Parathyroid adenoma (tissue), 2 donors: ENCODE data around the gene NAV1.

ENCODE experiments used
- H2AFZ ChIP-seq: fragments of 300-600 bp; sonication (generic); one replicate; pipeline ENCODE4 v1.7.0; 2017; ENCODE audit warnings: antibody characterized with exemption, mild to moderate bottlenecking
- H3K27ac ChIP-seq: fragments of 300-600 bp; sonication (generic); one replicate; pipeline ENCODE4 v1.7.0; 2017
- H3K27me3 ChIP-seq: fragments of 300-600 bp; sonication (generic); one replicate; pipeline ENCODE4 v1.7.0; 2017; ENCODE audit warnings: low read length; ENCODE audit not compliant: control insufficient read depth, insufficient read depth
- H3K36me3 ChIP-seq: fragments of 300-600 bp; sonication (generic); one replicate; pipeline ENCODE4 v1.7.0; 2017; ENCODE audit warnings: low read length; ENCODE audit not compliant: control insufficient read depth, insufficient read depth
- H3K4me1 ChIP-seq: fragments of 300-600 bp; sonication (generic); one replicate; pipeline ENCODE4 v1.7.0; 2017; ENCODE audit warnings: control low read depth
- H3K4me2 ChIP-seq: fragments of 300-600 bp; sonication (generic); one replicate; pipeline ENCODE4 v1.7.0; 2017; ENCODE audit warnings: low read length
- H3K4me3 ChIP-seq: fragments of 300-600 bp; sonication (generic); one replicate; pipeline ENCODE4 v1.7.0; 2017; ENCODE audit warnings: low read depth, low read length
- H3K79me2 ChIP-seq: fragments of 300-600 bp; sonication (generic); one replicate; pipeline ENCODE4 v1.7.0; 2017; ENCODE audit warnings: control low read depth
- H3K9ac ChIP-seq: fragments of 300-600 bp; sonication (generic); one replicate; pipeline ENCODE4 v1.7.0; 2017; ENCODE audit warnings: mild to moderate bottlenecking
- H3K9me3 ChIP-seq: fragments of 300-600 bp; sonication (generic); one replicate; pipeline ENCODE4 v1.7.0; 2017; ENCODE audit warnings: low read length; ENCODE audit not compliant: control insufficient read depth
- CTCF ChIP-seq: fragments of 300-600 bp; sonication (generic); IDR thresholded peaks from one replicate; pipeline ENCODE4 v1.7.0; 2017; ENCODE audit warnings: antibody characterized with exemption, mild to moderate bottlenecking
- donor health status: primary hyperparathyroidism.

The NAV1 gene

GRCh38 chr1:201525193-201525778 is 13.6 kb upstream of the NAV1 start:
- Histone ChIP-seq H3K79me2 (peaks cover 4% of the 10 kb centered on the region), H3K4me2 (no peak overlapping the region), H3K9ac (no peak overlapping the region), H3K27me3 (no peaks in the 10 kb centered on the region), H2AFZ (no peak overlapping the region), H3K4me1 (no peaks in the 10 kb centered on the region), H3K36me3 (no peaks in the 10 kb centered on the region), H3K27ac (no peak overlapping the region), H3K4me3 (no peak overlapping the region), H3K9me3 (no peaks in the 10 kb centered on the region)
- no peak for TF ChIP-seq CTCF

DNA sequence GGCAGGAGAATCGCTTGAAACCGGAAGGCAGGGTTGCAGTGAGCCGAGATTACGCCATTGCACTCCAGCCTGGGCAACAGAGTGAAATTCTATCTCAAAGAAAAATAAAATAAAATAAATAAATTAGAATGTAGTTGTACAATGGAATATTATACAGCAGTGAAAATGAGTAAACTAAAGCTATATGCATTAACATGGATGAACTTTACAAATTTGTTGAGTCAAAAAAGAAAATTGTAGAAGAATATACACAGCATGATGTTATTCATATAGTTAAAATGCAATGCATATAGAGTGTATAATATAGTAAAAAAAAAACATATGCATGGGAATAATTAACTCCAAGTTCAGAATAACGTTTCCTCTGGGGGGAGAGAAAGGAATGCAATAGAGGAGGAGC is 11.0 kb upstream of the NAV1 start:
- H3K4me3 ChIP-seq, result no peak overlapping the region
- H3K27ac ChIP-seq, result no peak overlapping the region
- no peaks in the 10 kb centered on the region for H3K27me3 ChIP-seq
- H3K36me3 ChIP-seq, result no peaks in the 10 kb centered on the region
- H3K4me1 ChIP-seq, result no peaks in the 10 kb centered on the region
- no peak for TF ChIP-seq CTCF
- H3K9ac ChIP-seq, result no peak overlapping the region
- no peak overlapping the region for H2AFZ ChIP-seq
- no peak overlapping the region for H3K4me2 ChIP-seq
- no peaks in the 10 kb centered on the region for H3K9me3 ChIP-seq
- H3K79me2 ChIP-seq, result no peaks in the 10 kb centered on the region

DNA sequence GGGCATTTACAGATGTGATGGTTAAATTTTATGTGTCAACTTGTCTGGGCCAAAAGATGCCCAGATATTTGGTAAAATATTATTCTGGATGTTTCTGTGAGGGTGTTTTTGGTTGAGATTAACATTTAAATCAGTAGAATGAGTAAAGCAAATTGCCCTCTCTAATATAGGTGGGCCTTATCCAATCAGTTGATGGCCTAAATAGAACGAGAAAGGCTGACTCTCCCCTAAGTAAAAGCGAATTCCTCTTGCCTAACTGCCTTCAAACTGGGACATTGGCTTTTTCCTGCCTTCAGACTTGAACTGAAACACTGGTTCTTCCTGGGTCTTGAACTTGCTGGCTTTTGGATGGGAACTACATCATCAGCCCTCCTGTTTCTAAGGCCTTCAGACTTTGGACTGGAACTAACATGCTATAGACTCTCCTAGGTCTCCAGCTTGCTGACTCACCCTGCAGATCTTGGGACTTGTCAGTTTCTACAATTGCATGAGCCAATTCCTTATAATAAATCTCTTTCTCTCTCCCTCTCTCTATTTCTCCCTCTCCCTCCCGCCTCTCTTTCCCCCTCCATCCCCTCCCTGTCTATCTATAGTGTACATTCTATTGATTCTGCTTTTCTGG is 10.2 kb upstream of the NAV1 start:
- no peaks in the 10 kb centered on the region for H3K27me3 ChIP-seq
- TF ChIP-seq CTCF, result no peak
- no peaks in the 10 kb centered on the region for H3K79me2 ChIP-seq
- H2AFZ ChIP-seq, result no peak overlapping the region
- H3K27ac ChIP-seq, result no peak overlapping the region
- no peaks in the 10 kb centered on the region for H3K9me3 ChIP-seq
- H3K4me3 ChIP-seq, result no peak overlapping the region
- H3K4me2 ChIP-seq, result no peak overlapping the region
- H3K4me1 ChIP-seq, result no peaks in the 10 kb centered on the region
- no peaks in the 10 kb centered on the region for H3K36me3 ChIP-seq
- no peak overlapping the region for H3K9ac ChIP-seq

- H3K9me3 ChIP-seq, result no peaks in the 10 kb centered on the region
- H3K4me3 ChIP-seq, result no peak overlapping the region
- no peak overlapping the region for H3K9ac ChIP-seq
- no peaks in the 10 kb centered on the region for H3K79me2 ChIP-seq
- H3K4me2 ChIP-seq, result no peak overlapping the region
- H3K27ac ChIP-seq, result no peak overlapping the region
- no peaks in the 10 kb centered on the region for H3K36me3 ChIP-seq
- TF ChIP-seq CTCF, result peak; percentile 64
- H2AFZ ChIP-seq, result no peak overlapping the region
- H3K27me3 ChIP-seq, result no peaks in the 10 kb centered on the region
- no peaks in the 10 kb centered on the region for H3K4me1 ChIP-seq
Measured at GRCh38 chr1:201530741-201531531, 8.0 kb upstream of the NAV1 start.
